GM12878 (cell line): Measurements from ENCODE around the gene KRT38. TPM values are rescaled to one million over a fixed set of nuclear protein-coding genes. Genes with fewer than 3 reads are reported as not detected.

Experiments used
- ATAC-seq: fragments of 200-7000 bp; cut with Tn5 transposase; 3 replicates; pipeline ENCODE4 v1.9.1; 2020; ENCODE audit warnings: mild to moderate bottlenecking, moderate library complexity
- BruUV-seq: library from RNA; stranded (reverse); fragments of 400-500 nt; replicated peaks from 2 replicates; lab custom pipeline; 2021; lab: Mats Ljungman, UMichigan
- CTCF ChIA-PET: fragments of 300-600 bp; sonication (Branson Sonifier 250); formaldehyde crosslinking; extraction: SDS; loops from one replicate; lab custom pipeline; 2021; ENCODE audit warnings: inconsistent platforms; lab: Yijun Ruan, JAX
- POLR2A ChIA-PET: fragments of 350-600 bp; formaldehyde crosslinking; extraction: SDS; loops from one replicate; lab custom pipeline; 2021; ENCODE audit warnings: inconsistent platforms; lab: Charles Lee
- RAD21 ChIA-PET: fragments of 300-600 bp; sonication (Branson Sonifier 250); formaldehyde crosslinking; loops from one replicate; lab custom pipeline; 2023; ENCODE audit warnings: antibody characterized with exemption; ENCODE audit not compliant: unreplicated experiment; lab: Charles Lee
- SMC1A ChIA-PET: fragments of 300-600 bp; sonication (Branson Sonifier 250); formaldehyde crosslinking; loops from one replicate; lab custom pipeline; 2023; ENCODE audit not compliant: unreplicated experiment, uncharacterized antibody; lab: Charles Lee
- DNase-seq: peaks from one replicate; pipeline ENCODE4 v3.0.0-alpha.2; 2011; ENCODE audit warnings: low read depth, low spot score
- FAIRE-seq: peaks from 3 replicates; lab custom pipeline; 2011; peaks lifted over from hg19 to GRCh38; lab: Jason Lieb, UNC
- H2AFZ ChIP-seq: 2 replicates; pipeline ENCODE4 v1.6.0; 2011; ENCODE audit warnings: low read depth, low read length, control low read depth; ENCODE audit not compliant: control insufficient read depth
- H3K27ac ChIP-seq: 2 replicates; pipeline ENCODE4 v1.5.1; 2011; ENCODE audit warnings: control low read depth; ENCODE audit not compliant: control insufficient read depth, insufficient read depth
- H3K27me3 ChIP-seq, 2 experiments: replicated peaks in 1 of 2; 2 replicates each; pipeline versions ENCODE4 v1.6.0 to v1.6.1; 2011; ENCODE audit warnings: low read length in 1 of 2; ENCODE audit not compliant: control insufficient read depth in 2 of 2, insufficient read depth in 2 of 2
- H3K36me3 ChIP-seq, 2 experiments: 2 replicates each; pipeline ENCODE4 v1.5.1; 2011; ENCODE audit warnings: low read length in 1 of 2; ENCODE audit not compliant: control insufficient read depth in 2 of 2, insufficient read depth in 2 of 2
- H3K4me1 ChIP-seq: 2 replicates; pipeline ENCODE4 v1.6.1; 2011; ENCODE audit warnings: mild to moderate bottlenecking, low read length, moderate library complexity, mixed read lengths; ENCODE audit not compliant: control insufficient read depth, insufficient read depth
- H3K4me2 ChIP-seq: 2 replicates; pipeline ENCODE4 v1.6.0; 2011; ENCODE audit warnings: control low read depth; ENCODE audit not compliant: control insufficient read depth, insufficient read depth
- H3K4me3 ChIP-seq: fragments of 200-600 bp; sonication (generic); 2 replicates; pipeline ENCODE4 v1.5.1; 2016
- H3K79me2 ChIP-seq: 2 replicates; pipeline ENCODE4 v1.6.0; 2011; ENCODE audit warnings: low read length; ENCODE audit not compliant: control insufficient read depth, insufficient read depth
- H3K9ac ChIP-seq: 2 replicates; pipeline ENCODE4 v1.8.0; 2011; ENCODE audit warnings: low read length, control low read depth, mixed read lengths; ENCODE audit not compliant: control insufficient read depth, insufficient read depth
- H3K9me3 ChIP-seq: replicated peaks from 3 replicates; pipeline ENCODE4 v1.5.1; 2011; ENCODE audit warnings: mild to moderate bottlenecking, low read length; ENCODE audit not compliant: control insufficient read depth, insufficient read depth
- H4K20me1 ChIP-seq: 2 replicates; pipeline ENCODE4 v1.6.0; 2011; ENCODE audit not compliant: control insufficient read depth, insufficient read depth
- CBFB ChIP-seq: IDR thresholded peaks from 2 replicates; pipeline ENCODE4 v1.6.1; 2016; ENCODE audit warnings: antibody characterized with exemption, low read depth
- CEBPB ChIP-seq, 2 experiments: fragments of 150-350 bp in 1 of 2; IDR thresholded peaks; 2 replicates each; pipeline ENCODE4 v1.6.1; 2012 to 2014; ENCODE audit warnings: low read depth in 2 of 2, low read length in 2 of 2, borderline replicate concordance in 1 of 2, inconsistent platforms in 1 of 2
- DPF2 ChIP-seq: fragments of 450-650 bp; IDR thresholded peaks from 2 replicates; pipeline ENCODE4 v1.6.1; 2017; ENCODE audit warnings: mild to moderate bottlenecking
- ETV6 ChIP-seq, 2 experiments: fragments of 450-650 bp in 1 of 2; IDR thresholded peaks in 1 of 2; conservative IDR thresholded peaks in 1 of 2; 2 replicates each; pipeline ENCODE4 v1.6.1; 2014; ENCODE audit warnings: antibody characterized with exemption in 1 of 2, borderline replicate concordance in 1 of 2, low read depth in 1 of 2, mild to moderate bottlenecking in 1 of 2, moderate library complexity in 1 of 2
- HDAC2 ChIP-seq: fragments of 200-600 bp; sonication (generic); IDR thresholded peaks from 2 replicates; pipeline ENCODE4 v1.6.1; 2017
- HDGF ChIP-seq: fragments of 450-650 bp; IDR thresholded peaks from 2 replicates; pipeline ENCODE4 v1.6.1; 2016; ENCODE audit warnings: antibody characterized with exemption
- YBX1 ChIP-seq: fragments of 450-650 bp; IDR thresholded peaks from 2 replicates; pipeline ENCODE4 v1.6.1; 2016; ENCODE audit warnings: antibody characterized with exemption
- ZBTB33 ChIP-seq: fragments of 450-650 bp; IDR thresholded peaks from 2 replicates; pipeline ENCODE4 v1.6.1; 2017; ENCODE audit warnings: mild to moderate bottlenecking
- ZNF217 ChIP-seq: fragments of 450-650 bp; IDR thresholded peaks from 2 replicates; pipeline ENCODE4 v1.6.1; 2017; ENCODE audit warnings: antibody characterized with exemption, mild to moderate bottlenecking
- WGBS: methylation state at CpG from one replicate; pipeline ENCODE4 v1.1.6; 2016; ENCODE audit warnings: low lambda C conversion rate; ENCODE audit not compliant: insufficient replicate concordance, insufficient coverage; ENCODE audit errors: missing lambda C conversion rate; 5-methylcytosine and 5-hydroxymethylcytosine counted together
- in situ Hi-C: fragments of 300-500 bp; cut with MboI; formaldehyde crosslinking; loops from 9 replicates; pipeline ENCODE4 v1.14.3; 2018; ENCODE audit warnings: mixed read lengths
- intact Hi-C: fragments of 100-400 bp; cut with micrococcal nuclease; formaldehyde crosslinking; loops from one replicate; pipeline ENCODE4 v1.14.2; 2022; ENCODE audit not compliant: unreplicated experiment
- polyA plus RNA-seq, 11 experiments: library from polyadenylated mRNA; depleted of rRNA in 4 of 11; unstranded in 6 of 11; stranded (reverse) in 5 of 11; fragments of >200 nt; fragmentation: Nextera tagmentation in 4 of 11; fragmentation: Illumina TruSeq in 1 of 11; extraction: Ambion mirVana in 4 of 11; extraction: Trizol in 1 of 11; gene quantifications; 1 replicate in 1 of 11; 2 replicates in 10 of 11; pipeline versions ENCODE4 v1.2.1 to v1.2.3, GENCODE V29; 2011 to 2016; ENCODE audit warnings: inconsistent platforms in 2 of 11, missing spikeins in 2 of 11, low read depth in 1 of 11
- total RNA-seq, 4 experiments: library from RNA; depleted of rRNA in 3 of 4; stranded (reverse); fragments of >200 nt in 3 of 4; fragmentation: Illumina TruSeq in 1 of 4; extraction: Trizol in 1 of 4; gene quantifications; 2 replicates each; pipeline versions ENCODE4 v1.2.1 to v1.2.3, GENCODE V29; 2013 to 2021

The KRT38 gene
- total and polyA plus RNA-seq, 10 of the 15 experiments (the other 5 are each of a cell fraction or from before 2014, with no cell fraction given) = not detected

- H3K36me3 ChIP-seq = no peaks in the 10 kb centered on the region
- no peak for FAIRE-seq
- no peak for ATAC-seq
These were observed 26.8 kb downstream of the KRT38 start for GRCh38 chr17:41413982-41414381.

More at GRCh38 chr17:41413982-41414381, 26.8 kb downstream of the KRT38 start:
- SMC1A ChIA-PET = interaction anchor here (0.9 kb wide), 1 partner anchor 74 kb away, joined by 4 read pairs; no protein-coding TSS in a partner anchor
- TF ChIP-seq HDGF (no peak), CEBPB (IDR thresholded peaks at IDR 0.05; ENCODE audit: borderline replicate concordance in 1 of 2, low read depth in 2 of 2, low read length in 2 of 2) (no peak), DPF2 (no peak), ETV6 (conservative IDR thresholded peaks at IDR 0.05 in 1 of 2, IDR thresholded peaks at IDR 0.05 in 1 of 2; ENCODE audit: borderline replicate concordance in 1 of 2, low read depth in 1 of 2) (no peak), ZNF217 (no peak), YBX1 (no peak), ZBTB33 (no peak), CBFB (no peak), HDAC2 (no peak)
- Histone ChIP-seq H4K20me1 (no peaks in the 10 kb centered on the region), H3K9me3 (no peaks in the 10 kb centered on the region), H3K79me2 (no peaks in the 10 kb centered on the region), H3K27ac (no peak overlapping the region), H3K4me1 (no peaks in the 10 kb centered on the region), H3K4me2 (no peak overlapping the region), H3K27me3 (peaks cover 0 to 2% of the 10 kb centered on the region in 2 experiments; a peak in 1 of 4 replicates), H2AFZ (no peak overlapping the region), H3K4me3 (no peak overlapping the region), H3K9ac (no peak overlapping the region)
- POLR2A ChIA-PET = no interaction called here
- RAD21 ChIA-PET = no interaction called here
- BruUV-seq = no TSS peak
- in situ Hi-C loops (no loop called here), intact Hi-C loops (no loop called here)
- no peak for DNase-seq
- CTCF ChIA-PET = interaction anchor here (0.6 to 1.4 kb wide), 3 partner anchors 10 to 18 kb away, joined by 3 to 6 read pairs (median 4); no protein-coding TSS in a partner anchor
- WGBS = 25% methylated on average over 2 of the region's 2 CpGs
